HG03095 (cell line): Measurements from ENCODE around the gene STYX.

Experiments
- ATAC-seq: cut with Tn5 transposase; IDR thresholded peaks from one replicate; pipeline ENCODE4 v1.9.1; 2021; ENCODE audit warnings: moderate library complexity; ENCODE audit not compliant: unreplicated experiment

The STYX gene

GRCh38 chr14:52789118-52789517 is 59.2 kb downstream of the STYX start:
- ATAC-seq = no peak

- no peak for ATAC-seq
Observed at GRCh38 chr14:52790011-52790755, 60.2 kb downstream of the STYX start.

- ATAC-seq = peak; percentile 3
Observed at GRCh38 chr14:52790756-52791222, 60.8 kb downstream of the STYX start.

- peak; percentile 84 for ATAC-seq
Observed at GRCh38 chr14:52791223-52792096, 61.5 kb downstream of the STYX start, which contains the start of gene GNPNAT1. Gene GNPNAT1, minus strand, starts transcription at chr14:52791607. Its CDS starts 6,957 bp downstream, at chr14:52784650.

GRCh38 chr14:52792097-52792415 is 62.1 kb downstream of the STYX start:
- ATAC-seq = no peak

GRCh38 chr14:52793061-52793460 is 63.1 kb downstream of the STYX start:
- no peak for ATAC-seq

- ATAC-seq = no peak
Observed at GRCh38 chr14:52797653-52798052, 67.7 kb downstream of the STYX start.

- no peak for ATAC-seq
Observed at GRCh38 chr14:52798826-52799225, 68.9 kb downstream of the STYX start.

GRCh38 chr14:52801014-52801712 is 71.2 kb downstream of the STYX start:
- no peak for ATAC-seq

GRCh38 chr14:52802597-52802996 is 72.6 kb downstream of the STYX start:
- ATAC-seq = no peak

GRCh38 chr14:52806115-52806514 is 76.1 kb downstream of the STYX start:
- no peak for ATAC-seq

GRCh38 chr14:52808101-52808500 is 78.1 kb downstream of the STYX start:
- no peak for ATAC-seq

- ATAC-seq = no peak
Observed at GRCh38 chr14:52821805-52822250, 91.9 kb downstream of the STYX start.

GRCh38 chr14:52824462-52824861 is 94.5 kb downstream of the STYX start:
- no peak for ATAC-seq
